NCI-H146 treated with DMSO at 0.1 percent for 48 hours (cell line): Measurements from ENCODE around the gene GLP1R.

Source experiments
- DNase-seq: peaks from one replicate; lab custom pipeline; 2025; ENCODE audit not compliant: unreplicated experiment; lab: John Stamatoyannopoulos, UW

The GLP1R gene

GRCh38 chr6:39043776-39044175 lies 4.8 kb upstream of the GLP1R start:
- no peak for DNase-seq

- DNase-seq, result no peak
Measured at GRCh38 chr6:39044181-39044580, 4.4 kb upstream of the GLP1R start.

GRCh38 chr6:39047434-39048327 lies 900 bp upstream of the GLP1R start:
- DNase-seq, result no peak

GRCh38 chr6:39049575-39050283 lies 1.1 kb downstream of the GLP1R start:
- DNase-seq, result no peak

GRCh38 chr6:39050453-39051112 lies 2.0 kb downstream of the GLP1R start:
- DNase-seq, result no peak

- DNase-seq, result no peak
Measured at GRCh38 chr6:39051399-39052122, 3.0 kb downstream of the GLP1R start.

- DNase-seq, result no peak
Measured at GRCh38 chr6:39053016-39053624, 4.5 kb downstream of the GLP1R start.

GRCh38 chr6:39053854-39054576 lies 5.4 kb downstream of the GLP1R start:
- DNase-seq, result no peak

GRCh38 chr6:39054577-39055142 lies 6.1 kb downstream of the GLP1R start:
- no peak for DNase-seq

- no peak for DNase-seq
Measured at GRCh38 chr6:39055661-39056060, 7.1 kb downstream of the GLP1R start.

GRCh38 chr6:39056191-39056590 lies 7.6 kb downstream of the GLP1R start:
- DNase-seq, result no peak

GRCh38 chr6:39056681-39057080 lies 8.1 kb downstream of the GLP1R start:
- DNase-seq, result no peak

GRCh38 chr6:39057251-39058155 lies 8.9 kb downstream of the GLP1R start:
- no peak for DNase-seq

GRCh38 chr6:39058471-39059147 lies 10.0 kb downstream of the GLP1R start:
- no peak for DNase-seq

GRCh38 chr6:39059496-39060310 lies 11.1 kb downstream of the GLP1R start:
- DNase-seq, result peak; percentile 95

- no peak for DNase-seq
Measured at GRCh38 chr6:39060467-39061160, 12.0 kb downstream of the GLP1R start.

- no peak for DNase-seq
Measured at GRCh38 chr6:39061182-39061581, 12.6 kb downstream of the GLP1R start.
